ENCODE data around the gene PYCARD.
"Not testable (repeated sequence)": the region's sequence is repeated elsewhere in the genome, so short reads cannot be mapped to it uniquely, and the experiment has no call there.

The PYCARD gene

GRCh38 chr16:31202414-31203375 is at the start of gene PYCARD:
TSS of gene PYCARD (minus strand) at chr16:31202760. CDS start at chr16:31202690, 70 bp downstream.
- DNase-seq (ENCODE audit: low spot score), result no peak
- FAIRE-seq, result no peak

GRCh38 chr16:31251435-31251834 is 48.9 kb upstream of the PYCARD start:
- DNase-seq (ENCODE audit: low spot score) (no peak), FAIRE-seq (no peak)

- DNase-seq (ENCODE audit: low spot score), result no peak
- no peak for FAIRE-seq
Measured at GRCh38 chr16:31250782-31251384, 48.3 kb upstream of the PYCARD start.

- DNase-seq (ENCODE audit: low spot score) (no peak), FAIRE-seq (no peak)
Measured at GRCh38 chr16:31248344-31248743, 45.8 kb upstream of the PYCARD start.

GRCh38 chr16:31246296-31246695 is 43.7 kb upstream of the PYCARD start:
- DNase-seq (ENCODE audit: low spot score) (no peak), FAIRE-seq (no peak)

GRCh38 chr16:31245598-31245997 is 43.0 kb upstream of the PYCARD start:
- DNase-seq (ENCODE audit: low spot score); FAIRE-seq: not testable (repeated sequence)

- no peak for DNase-seq (ENCODE audit: low spot score)
- no peak for FAIRE-seq
Measured at GRCh38 chr16:31243734-31244670, 41.4 kb upstream of the PYCARD start.

- FAIRE-seq (no peak), DNase-seq (ENCODE audit: low spot score) (no peak)
Measured at GRCh38 chr16:31242206-31242605, 39.6 kb upstream of the PYCARD start.

GRCh38 chr16:31238041-31238440 is 35.5 kb upstream of the PYCARD start:
- DNase-seq (ENCODE audit: low spot score) (no peak), FAIRE-seq (no peak)

- FAIRE-seq, result no peak
- no peak for DNase-seq (ENCODE audit: low spot score)
Measured at GRCh38 chr16:31229501-31229900, 26.9 kb upstream of the PYCARD start.

- FAIRE-seq (no peak), DNase-seq (ENCODE audit: low spot score) (no peak)
Measured at GRCh38 chr16:31228206-31228605, 25.6 kb upstream of the PYCARD start.

- no peak for FAIRE-seq
- DNase-seq (ENCODE audit: low spot score), result no peak
Measured at GRCh38 chr16:31225193-31225592, 22.6 kb upstream of the PYCARD start.

- FAIRE-seq, result no peak
- no peak for DNase-seq (ENCODE audit: low spot score)
Measured at GRCh38 chr16:31224092-31224955, 21.8 kb upstream of the PYCARD start.

GRCh38 chr16:31223044-31223443 is 20.5 kb upstream of the PYCARD start:
- no peak for FAIRE-seq
- no peak for DNase-seq (ENCODE audit: low spot score)

GRCh38 chr16:31221357-31222160 is 19.0 kb upstream of the PYCARD start:
- no peak for FAIRE-seq
- DNase-seq (ENCODE audit: low spot score), result no peak

- no peak for FAIRE-seq
- DNase-seq (ENCODE audit: low spot score), result no peak
Measured at GRCh38 chr16:31219154-31219741, 16.7 kb upstream of the PYCARD start.

- no peak for FAIRE-seq
- DNase-seq (ENCODE audit: low spot score), result no peak
Measured at GRCh38 chr16:31217136-31217530, 14.6 kb upstream of the PYCARD start.

- DNase-seq (ENCODE audit: low spot score), result no peak
- FAIRE-seq, result no peak
Measured at GRCh38 chr16:31216422-31217135, 14.0 kb upstream of the PYCARD start, which contains the start of gene PYDC1. TSS of gene PYDC1 (minus strand) at chr16:31217135. CDS start at chr16:31217028, 107 bp downstream.

Data from RCC 7860 (cell line).